NCI-H2227 (cell line): ENCODE measurements around the gene SLC28A2.
A peak's percentile ranks its signal among the peaks of the same experiment; 100 is the strongest.
"Not testable (repeated sequence)": the region's sequence is repeated elsewhere in the genome, so short reads cannot be mapped to it uniquely, and the experiment has no call there.

Experiments used
- DNase-seq: peaks from one replicate; lab custom pipeline; 2025; ENCODE audit not compliant: unreplicated experiment; lab: John Stamatoyannopoulos, UW

SLC28A2 gene

GRCh38 chr15:45251888-45252287 lies at the start of gene SLC28A2:
SLC28A2 (plus strand) TSS chr15:45252234; CDS start chr15:45253216, 982 bp downstream.
- no peak for DNase-seq

- DNase-seq, result no peak
Observed at GRCh38 chr15:45203182-45203581, 48.9 kb upstream of the SLC28A2 start.

- peak; percentile 68 for DNase-seq
Observed at GRCh38 chr15:45205192-45205591, 46.8 kb upstream of the SLC28A2 start.

- no peak for DNase-seq
Observed at GRCh38 chr15:45212493-45212892, 39.5 kb upstream of the SLC28A2 start.

GRCh38 chr15:45221053-45221599 lies 30.9 kb upstream of the SLC28A2 start:
- no peak for DNase-seq

- DNase-seq, result no peak
Observed at GRCh38 chr15:45221967-45222366, 30.1 kb upstream of the SLC28A2 start.

GRCh38 chr15:45224621-45225217 lies 27.3 kb upstream of the SLC28A2 start:
- DNase-seq, result no peak

GRCh38 chr15:45225506-45226273 lies 26.3 kb upstream of the SLC28A2 start:
- no peak for DNase-seq

- DNase-seq, result no peak
Observed at GRCh38 chr15:45228931-45229330, 23.1 kb upstream of the SLC28A2 start.

GRCh38 chr15:45230245-45230965 lies 21.6 kb upstream of the SLC28A2 start:
- DNase-seq, result no peak

- DNase-seq, result no peak
Observed at GRCh38 chr15:45231132-45231531, 20.9 kb upstream of the SLC28A2 start.

GRCh38 chr15:45231864-45232562 lies 20.0 kb upstream of the SLC28A2 start:
- DNase-seq, result no peak

- no peak for DNase-seq
Observed at GRCh38 chr15:45234562-45235235, 17.3 kb upstream of the SLC28A2 start.

- DNase-seq, result not testable (repeated sequence)
Observed at GRCh38 chr15:45236806-45237205, 15.2 kb upstream of the SLC28A2 start.

GRCh38 chr15:45242289-45242688 lies 9.7 kb upstream of the SLC28A2 start:
- no peak for DNase-seq

- DNase-seq, result no peak
Observed at GRCh38 chr15:45249125-45249780, 2.8 kb upstream of the SLC28A2 start.

- no peak for DNase-seq
Observed at GRCh38 chr15:45253330-45253729, 1.3 kb downstream of the SLC28A2 start.

GRCh38 chr15:45254405-45254804 lies 2.4 kb downstream of the SLC28A2 start:
- DNase-seq, result no peak

- DNase-seq, result not testable (repeated sequence)
Observed at GRCh38 chr15:45254824-45255223, 2.8 kb downstream of the SLC28A2 start.

GRCh38 chr15:45259796-45260195 lies 7.8 kb downstream of the SLC28A2 start:
- DNase-seq, result no peak
